OCI-LY1 (cell line): ENCODE results near the gene PSG1.
"Not testable (repeated sequence)": the region's sequence is repeated elsewhere in the genome, so short reads cannot be mapped to it uniquely, and the experiment has no call there.

Experiments
- H2AFZ ChIP-seq: fragments of 200-600 bp; sonication (generic), shearing (Covaris generic); 2 replicates; pipeline ENCODE4 v1.6.0; 2014; ENCODE audit warnings: antibody characterized with exemption, mild to moderate bottlenecking, low read length
- H3F3A ChIP-seq: fragments of 200-600 bp; sonication (generic), shearing (Covaris generic); 2 replicates; pipeline ENCODE4 v1.6.0; 2014; ENCODE audit warnings: mild to moderate bottlenecking, antibody characterized with exemption, low read length, moderate library complexity; ENCODE audit not compliant: insufficient read depth
- H3K27ac ChIP-seq: fragments of 200-600 bp; sonication (generic); 2 replicates; pipeline ENCODE4 v1.5.1; 2014; ENCODE audit warnings: low read length, mixed run types, mild to moderate bottlenecking, low read depth; ENCODE audit not compliant: poor library complexity, severe bottlenecking
- H3K27me3 ChIP-seq: fragments of 200-600 bp; sonication (generic); 2 replicates; pipeline ENCODE4 v1.6.0; 2014; ENCODE audit warnings: antibody characterized with exemption, mild to moderate bottlenecking, low read length, moderate library complexity; ENCODE audit not compliant: insufficient read depth
- H3K36me3 ChIP-seq: fragments of 200-600 bp; sonication (generic); 2 replicates; pipeline ENCODE4 v1.6.1; 2014; ENCODE audit warnings: mild to moderate bottlenecking, antibody characterized with exemption, low read length, moderate library complexity, mixed read lengths; ENCODE audit not compliant: insufficient read depth
- H3K4me1 ChIP-seq: fragments of 200-600 bp; sonication (generic); 2 replicates; pipeline ENCODE4 v1.5.1; 2014; ENCODE audit warnings: mild to moderate bottlenecking, low read length, moderate library complexity; ENCODE audit not compliant: insufficient read depth, severe bottlenecking
- H3K4me2 ChIP-seq: fragments of 200-600 bp; sonication (generic), shearing (Covaris generic); 2 replicates; pipeline ENCODE4 v1.6.1; 2014; ENCODE audit warnings: low read length
- H3K4me3 ChIP-seq: fragments of 200-600 bp; sonication (generic); 2 replicates; pipeline ENCODE4 v1.5.1; 2014; ENCODE audit warnings: low read length, low read depth, mild to moderate bottlenecking, mixed read lengths; ENCODE audit not compliant: poor library complexity, severe bottlenecking
- H3K79me2 ChIP-seq: fragments of 200-600 bp; shearing (Covaris generic); 2 replicates; pipeline ENCODE4 v1.6.1; 2016; ENCODE audit warnings: mixed run types, low read length, mixed read lengths; ENCODE audit not compliant: insufficient read depth
- H3K9ac ChIP-seq: fragments of 200-600 bp; sonication (generic), shearing (Covaris generic); 2 replicates; pipeline ENCODE4 v1.6.1; 2014; ENCODE audit warnings: mild to moderate bottlenecking, low read length, mixed read lengths
- H3K9me2 ChIP-seq: fragments of 200-600 bp; sonication (generic), shearing (Covaris generic); 2 replicates; pipeline ENCODE4 v1.6.1; 2014; ENCODE audit warnings: low read depth, mild to moderate bottlenecking, low read length, mixed read lengths
- H3K9me3 ChIP-seq: fragments of 200-600 bp; shearing (Covaris generic); 2 replicates; pipeline ENCODE4 v1.6.1; 2014; ENCODE audit warnings: low read length, mixed read lengths
- H4K20me1 ChIP-seq: fragments of 200-600 bp; sonication (generic), shearing (Covaris generic); 2 replicates; pipeline ENCODE4 v1.6.0; 2016; ENCODE audit warnings: mild to moderate bottlenecking, low read length; ENCODE audit not compliant: insufficient read depth

PSG1 gene

GRCh38 chr19:42917634-42918033 lies 38.1 kb upstream of the PSG1 start, which contains the start of gene PSG6:
TSS of gene PSG6 (minus strand) at chr19:42917894. CDS start at chr19:42917792, 102 bp downstream.
- not testable (repeated sequence) for H3K9me2 ChIP-seq, H3K4me3 ChIP-seq, H4K20me1 ChIP-seq, H3K9me3 ChIP-seq, H3K4me2 ChIP-seq, H3K27me3 ChIP-seq, H2AFZ ChIP-seq, H3F3A ChIP-seq, H3K4me1 ChIP-seq, H3K9ac ChIP-seq, H3K79me2 ChIP-seq, H3K36me3 ChIP-seq, H3K27ac ChIP-seq

- not testable (repeated sequence) for H3K4me2 ChIP-seq, H3K27ac ChIP-seq, H4K20me1 ChIP-seq
Observed at GRCh38 chr19:42916931-42917330, 37.4 kb upstream of the PSG1 start.

GRCh38 chr19:42913516-42913915 lies 34.0 kb upstream of the PSG1 start:
- not testable (repeated sequence) for H3K27ac ChIP-seq, H3F3A ChIP-seq, H3K36me3 ChIP-seq, H3K9ac ChIP-seq, H3K9me3 ChIP-seq, H2AFZ ChIP-seq, H3K4me2 ChIP-seq, H3K4me1 ChIP-seq, H3K27me3 ChIP-seq, H3K79me2 ChIP-seq, H3K9me2 ChIP-seq, H4K20me1 ChIP-seq, H3K4me3 ChIP-seq

More at GRCh38 chr19:42916931-42917330, 37.4 kb upstream of the PSG1 start:
- H3K4me1 ChIP-seq, H3K27me3 ChIP-seq, H3K9me3 ChIP-seq, H3K4me3 ChIP-seq, H3K9me2 ChIP-seq, H3K79me2 ChIP-seq, H3K9ac ChIP-seq, H3F3A ChIP-seq, H3K36me3 ChIP-seq, H2AFZ ChIP-seq: not testable (repeated sequence)

GRCh38 chr19:42912941-42913340 lies 33.4 kb upstream of the PSG1 start:
- H3K4me2 ChIP-seq, H2AFZ ChIP-seq, H3K9me3 ChIP-seq, H3K27me3 ChIP-seq, H3K9ac ChIP-seq, H3K36me3 ChIP-seq, H3K27ac ChIP-seq, H3F3A ChIP-seq, H3K4me1 ChIP-seq, H3K9me2 ChIP-seq, H3K79me2 ChIP-seq, H4K20me1 ChIP-seq, H3K4me3 ChIP-seq: not testable (repeated sequence)

GRCh38 chr19:42911731-42912130 lies 32.2 kb upstream of the PSG1 start:
- H3K9me3 ChIP-seq, H3K27ac ChIP-seq, H3K4me1 ChIP-seq, H4K20me1 ChIP-seq, H3K9ac ChIP-seq, H3K79me2 ChIP-seq, H2AFZ ChIP-seq, H3K4me3 ChIP-seq, H3K36me3 ChIP-seq, H3K4me2 ChIP-seq, H3F3A ChIP-seq, H3K27me3 ChIP-seq, H3K9me2 ChIP-seq: not testable (repeated sequence)

- H3K9ac ChIP-seq, H3K36me3 ChIP-seq, H3K4me2 ChIP-seq, H3F3A ChIP-seq, H3K4me1 ChIP-seq, H3K27me3 ChIP-seq, H2AFZ ChIP-seq, H3K9me2 ChIP-seq, H3K4me3 ChIP-seq, H3K27ac ChIP-seq, H3K9me3 ChIP-seq, H3K79me2 ChIP-seq, H4K20me1 ChIP-seq: not testable (repeated sequence)
Observed at GRCh38 chr19:42906162-42906561, 26.6 kb upstream of the PSG1 start.

GRCh38 chr19:42900561-42900960 lies 21.0 kb upstream of the PSG1 start:
- H3K27ac ChIP-seq, H3K4me3 ChIP-seq: not testable (repeated sequence)

GRCh38 chr19:42899674-42900073 lies 20.2 kb upstream of the PSG1 start:
- not testable (repeated sequence) for H3K36me3 ChIP-seq, H3F3A ChIP-seq, H3K27me3 ChIP-seq, H4K20me1 ChIP-seq, H3K9ac ChIP-seq, H3K4me1 ChIP-seq, H3K9me3 ChIP-seq, H3K79me2 ChIP-seq, H3K27ac ChIP-seq, H3K9me2 ChIP-seq, H3K4me2 ChIP-seq, H3K4me3 ChIP-seq, H2AFZ ChIP-seq

More at GRCh38 chr19:42900561-42900960, 21.0 kb upstream of the PSG1 start:
- not testable (repeated sequence) for H3K79me2 ChIP-seq, H3K9me3 ChIP-seq, H2AFZ ChIP-seq, H3F3A ChIP-seq, H3K9me2 ChIP-seq, H3K4me2 ChIP-seq, H3K36me3 ChIP-seq, H3K4me1 ChIP-seq, H4K20me1 ChIP-seq, H3K27me3 ChIP-seq, H3K9ac ChIP-seq
